Urinary bladder (tissue), 4 donors: ENCODE data around the gene ROR1. TPM values are rescaled to one million over a fixed set of nuclear protein-coding genes. Genes with fewer than 3 reads are reported as not detected.

Experiments used
- DNase-seq: peaks from one replicate; pipeline ENCODE4 v3.0.0-alpha.2; 2015; ENCODE audit errors: extremely low spot score
- H3K27ac ChIP-seq: one replicate; pipeline ENCODE4 v1.5.1; 2013; ENCODE audit warnings: low read depth, mild to moderate bottlenecking, moderate library complexity
- H3K36me3 ChIP-seq: one replicate; pipeline ENCODE4 v1.6.1; 2013; ENCODE audit warnings: mild to moderate bottlenecking, moderate library complexity; ENCODE audit not compliant: insufficient read depth
- H3K4me1 ChIP-seq: one replicate; pipeline ENCODE4 v1.6.1; 2013; ENCODE audit warnings: mild to moderate bottlenecking, moderate library complexity; ENCODE audit not compliant: insufficient read depth
- H3K4me3 ChIP-seq: one replicate; pipeline ENCODE4 v1.5.1; 2013; ENCODE audit warnings: low read depth, low read length
- WGBS: extraction: QIAGEN DNeasy Blood & Tissue Kit; methylation state at CpG from one replicate; pipeline ENCODE4 v1.1.7; 2013; 5-methylcytosine and 5-hydroxymethylcytosine counted together
- polyA plus RNA-seq: library from polyadenylated mRNA; stranded (reverse); fragments of 200-250 nt; gene quantifications from one replicate; pipeline ENCODE4 v1.2.3, GENCODE V29; 2013
- total RNA-seq: library from RNA; depleted of rRNA; stranded (reverse); fragments of >200 nt; gene quantifications from one replicate; pipeline ENCODE4 v1.2.3, GENCODE V29; 2014
- donor health status: healthy with polysubstance abuse.
- donor health status: healthy.

Gene ROR1
- total and polyA plus RNA-seq, 2 donors: 5.9 to 33.2 TPM

DNA sequence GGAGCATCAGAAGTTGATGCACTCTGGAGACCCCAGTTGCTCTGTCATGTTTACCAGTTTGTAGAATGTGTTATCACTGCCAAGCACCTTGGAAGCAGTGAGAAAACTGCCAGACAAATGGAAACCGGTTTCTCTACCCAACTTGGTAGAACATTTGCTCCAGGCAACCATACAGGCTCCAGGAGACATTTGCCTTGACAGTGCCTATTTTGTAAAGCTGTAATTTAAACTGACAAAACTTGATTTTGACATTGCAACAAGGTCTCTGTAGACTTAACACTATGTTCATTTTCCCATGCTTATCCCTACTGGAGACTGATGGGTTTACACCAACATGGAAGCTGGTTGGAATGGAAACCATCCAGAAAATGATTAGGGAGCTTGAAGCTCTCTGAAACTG, 97.6 kb downstream of the ROR1 start:
- Histone ChIP-seq H3K27ac (no peak overlapping the region), H3K36me3 (no peaks in the 10 kb centered on the region), H3K4me1 (no peaks in the 10 kb centered on the region), H3K4me3 (no peak overlapping the region)
- 95% methylated on average over 1 of the region's 1 CpG for WGBS
- DNase-seq: no peak

DNA sequence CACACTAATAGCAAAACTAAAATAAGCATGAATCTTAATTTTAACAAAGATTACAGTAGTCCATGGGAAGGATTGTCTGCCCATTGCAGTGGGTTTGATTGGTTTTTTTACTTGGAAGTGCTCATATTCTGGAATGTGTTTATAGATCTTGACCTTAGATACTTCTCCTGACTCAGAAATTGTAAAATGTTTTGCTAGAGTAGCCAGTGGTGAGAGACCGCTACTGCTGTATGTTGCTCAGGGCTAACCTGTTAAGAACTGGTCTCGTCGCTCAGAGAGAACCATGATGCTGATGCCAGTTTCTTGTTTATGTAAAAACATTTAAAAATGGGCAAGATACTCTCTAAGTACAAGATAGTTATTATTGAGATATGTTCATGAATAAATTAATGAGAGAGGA, 99.9 kb downstream of the ROR1 start:
- Histone ChIP-seq H3K4me1 (no peaks in the 10 kb centered on the region), H3K27ac (no peak overlapping the region), H3K36me3 (no peaks in the 10 kb centered on the region), H3K4me3 (no peak overlapping the region)
- no peak for DNase-seq
- 86% methylated on average over 3 of the region's 3 CpGs for WGBS

DNA sequence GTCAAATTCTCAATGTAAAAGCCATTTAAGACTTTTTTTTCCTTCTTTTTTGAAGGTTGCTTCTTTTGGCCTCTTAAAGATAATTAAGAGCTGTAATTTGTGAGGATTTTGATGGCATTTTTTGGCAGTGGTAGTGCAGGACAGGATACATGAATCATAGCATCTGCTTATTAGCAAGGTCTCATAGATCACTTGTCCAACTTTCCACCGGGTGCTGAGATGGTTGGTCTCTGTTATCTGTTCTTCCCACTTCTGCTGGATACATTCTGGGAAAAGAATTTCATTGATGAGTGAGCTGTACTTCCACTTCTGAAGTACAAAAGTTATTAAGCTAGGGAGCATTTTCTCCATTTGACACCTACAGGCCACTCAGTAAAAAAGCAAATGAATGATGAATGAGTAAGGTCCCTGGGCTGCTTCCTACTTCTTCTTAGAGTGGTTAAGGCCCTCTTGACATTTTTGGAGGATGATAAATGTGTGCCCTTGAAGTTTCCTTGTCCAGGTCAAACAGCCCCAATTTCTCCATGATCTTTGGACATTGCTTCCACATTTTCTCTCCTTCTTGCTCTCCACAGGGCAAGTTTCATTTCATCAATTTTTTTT, 100.6 kb downstream of the ROR1 start:
- Histone ChIP-seq H3K4me1 (no peaks in the 10 kb centered on the region), H3K36me3 (no peaks in the 10 kb centered on the region), H3K27ac (no peak overlapping the region), H3K4me3 (no peak overlapping the region)
- 31% methylated on average over 1 of the region's 1 CpG for WGBS
- DNase-seq: no peak

DNA sequence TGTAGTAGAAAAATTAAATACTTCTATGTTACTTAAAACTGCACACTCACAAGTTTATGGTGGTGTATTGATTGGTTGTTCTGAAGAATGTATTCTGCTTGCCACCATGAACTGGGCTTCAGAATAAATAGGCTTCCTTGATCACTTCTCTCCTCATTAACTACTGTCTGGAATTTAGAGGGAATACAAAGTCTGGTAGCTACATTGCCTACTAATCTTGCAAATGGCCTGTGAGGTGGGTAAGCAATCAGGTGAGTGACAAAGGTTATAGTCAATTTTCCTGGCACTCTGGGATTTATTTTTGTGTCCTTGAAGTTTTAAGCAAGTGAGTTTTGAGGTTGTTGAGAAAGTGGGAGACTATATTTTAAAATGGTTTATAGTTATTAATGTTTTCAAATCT, 101.8 kb downstream of the ROR1 start:
- Histone ChIP-seq H3K4me3 (no peak overlapping the region), H3K27ac (no peak overlapping the region), H3K36me3 (no peaks in the 10 kb centered on the region), H3K4me1 (no peaks in the 10 kb centered on the region)
- DNase-seq: no peak

DNA sequence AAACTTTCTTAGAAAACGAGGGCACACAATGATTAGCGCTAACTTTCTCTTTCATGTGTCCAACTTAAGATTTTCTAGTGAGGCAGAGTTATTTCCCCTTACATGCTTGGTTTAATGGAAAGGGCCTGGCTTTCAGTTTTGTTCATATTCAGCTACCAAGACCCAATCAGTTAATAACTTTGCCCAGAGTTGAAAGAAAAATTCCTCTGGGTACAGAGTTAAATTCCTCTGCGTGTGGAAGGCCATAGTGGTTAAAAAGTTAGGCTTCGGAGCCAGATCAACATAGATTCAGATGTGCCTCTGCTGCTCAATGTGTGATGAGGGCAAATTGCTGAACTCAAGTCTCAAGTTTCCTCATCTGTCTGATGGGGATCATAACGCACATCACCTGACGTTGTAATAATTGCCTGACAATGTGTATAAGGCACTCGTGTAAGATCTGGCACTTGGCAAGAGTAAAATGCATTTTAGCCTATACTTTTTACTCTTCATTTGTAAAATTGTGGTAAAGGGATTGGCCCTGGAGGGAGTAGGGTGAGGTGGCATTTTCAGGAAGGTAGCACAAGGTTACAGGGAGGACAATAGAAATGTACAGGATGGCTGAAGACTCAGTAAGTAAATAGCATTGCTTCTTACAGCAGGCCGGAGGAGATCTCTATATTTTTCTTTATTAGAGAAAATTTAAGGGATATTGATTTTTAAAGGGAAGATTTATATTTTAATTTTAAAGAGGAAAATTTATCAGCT, 103.4 kb downstream of the ROR1 start:
- 88% methylated on average over 8 of the region's 8 CpGs for WGBS
- Histone ChIP-seq H3K27ac (no peak overlapping the region), H3K4me3 (no peak overlapping the region), H3K36me3 (no peaks in the 10 kb centered on the region), H3K4me1 (no peaks in the 10 kb centered on the region)
- no peak for DNase-seq

DNA sequence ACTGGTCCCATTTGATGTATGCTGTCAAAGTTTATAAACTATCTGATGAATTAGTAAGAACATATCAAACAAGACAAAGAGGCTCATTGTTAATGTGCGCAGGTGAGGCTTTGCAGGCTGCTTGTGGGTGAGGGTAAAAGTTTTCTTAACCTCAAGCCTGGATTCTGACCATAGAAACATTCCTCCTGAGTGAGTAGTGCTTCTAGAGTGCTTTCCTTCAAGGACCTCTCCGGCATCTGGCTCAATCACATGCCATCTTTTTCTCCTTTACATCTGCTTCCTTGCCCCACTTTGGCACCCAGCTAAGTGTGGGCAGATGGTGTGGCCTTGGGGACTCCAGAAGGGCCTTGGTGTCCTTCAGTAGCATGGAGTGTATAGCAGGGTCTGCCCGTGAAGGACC, 104.0 kb downstream of the ROR1 start:
- H3K36me3 ChIP-seq: no peaks in the 10 kb centered on the region
- 96% methylated on average over 3 of the region's 3 CpGs for WGBS
- H3K27ac ChIP-seq: no peak overlapping the region
- no peaks in the 10 kb centered on the region for H3K4me1 ChIP-seq
- H3K4me3 ChIP-seq: no peak overlapping the region
- DNase-seq: no peak

DNA sequence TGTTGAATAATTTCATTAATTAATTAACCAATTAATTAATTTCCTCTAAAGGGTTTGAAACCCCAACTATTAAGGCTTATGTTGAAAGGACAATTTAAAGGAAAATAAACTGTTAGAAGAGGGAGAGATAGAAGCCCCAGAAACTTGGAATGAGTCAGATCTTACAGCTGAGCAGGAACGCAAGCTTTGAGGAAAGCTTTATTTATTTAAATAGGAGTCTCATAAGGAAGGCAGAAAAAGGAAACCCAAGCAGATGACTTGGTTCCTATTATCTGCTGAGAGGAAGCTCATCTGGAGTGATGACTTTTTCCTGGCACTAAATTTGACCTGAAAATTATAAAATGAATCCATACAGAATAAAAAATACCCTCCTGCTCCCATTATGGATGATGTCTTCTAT, 105.1 kb downstream of the ROR1 start:
- no peaks in the 10 kb centered on the region for H3K4me1 ChIP-seq
- 35% methylated on average over 1 of the region's 1 CpG for WGBS
- H3K36me3 ChIP-seq: no peaks in the 10 kb centered on the region
- no peak overlapping the region for H3K27ac ChIP-seq
- no peak overlapping the region for H3K4me3 ChIP-seq
- DNase-seq: no peak

DNA sequence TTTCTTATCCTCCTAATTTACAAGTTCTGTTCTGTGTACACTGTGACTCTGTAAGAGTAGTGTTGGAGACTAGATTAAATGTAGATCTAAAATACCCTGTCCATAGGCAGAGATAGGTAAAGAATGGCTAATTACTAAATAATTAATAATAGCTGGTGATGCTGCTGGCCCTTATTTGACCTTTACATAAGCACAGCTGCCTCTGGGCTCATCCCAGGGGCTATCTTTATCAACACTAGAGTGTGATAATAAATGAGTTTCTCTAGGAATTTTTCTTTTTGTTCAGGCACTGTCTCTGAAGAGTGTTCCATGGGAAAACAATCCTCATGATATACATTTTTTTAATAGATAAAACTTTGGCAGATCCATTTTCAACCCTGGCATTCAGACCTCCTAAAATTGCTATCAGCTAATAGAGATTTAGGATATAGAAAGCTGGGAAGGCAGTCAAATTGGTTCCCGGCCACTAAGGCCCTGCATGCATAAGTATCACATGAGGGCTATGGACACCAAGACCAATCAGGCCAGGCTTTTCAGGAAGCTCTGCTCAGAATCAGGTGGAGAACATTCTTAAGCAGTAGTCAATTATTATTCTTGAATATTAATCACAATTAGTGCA, 107.2 kb downstream of the ROR1 start:
- no peak for DNase-seq
- Histone ChIP-seq H3K4me3 (no peak overlapping the region), H3K4me1 (no peaks in the 10 kb centered on the region), H3K27ac (no peak overlapping the region), H3K36me3 (no peaks in the 10 kb centered on the region)
- WGBS: 90% methylated on average over 1 of the region's 1 CpG

DNA sequence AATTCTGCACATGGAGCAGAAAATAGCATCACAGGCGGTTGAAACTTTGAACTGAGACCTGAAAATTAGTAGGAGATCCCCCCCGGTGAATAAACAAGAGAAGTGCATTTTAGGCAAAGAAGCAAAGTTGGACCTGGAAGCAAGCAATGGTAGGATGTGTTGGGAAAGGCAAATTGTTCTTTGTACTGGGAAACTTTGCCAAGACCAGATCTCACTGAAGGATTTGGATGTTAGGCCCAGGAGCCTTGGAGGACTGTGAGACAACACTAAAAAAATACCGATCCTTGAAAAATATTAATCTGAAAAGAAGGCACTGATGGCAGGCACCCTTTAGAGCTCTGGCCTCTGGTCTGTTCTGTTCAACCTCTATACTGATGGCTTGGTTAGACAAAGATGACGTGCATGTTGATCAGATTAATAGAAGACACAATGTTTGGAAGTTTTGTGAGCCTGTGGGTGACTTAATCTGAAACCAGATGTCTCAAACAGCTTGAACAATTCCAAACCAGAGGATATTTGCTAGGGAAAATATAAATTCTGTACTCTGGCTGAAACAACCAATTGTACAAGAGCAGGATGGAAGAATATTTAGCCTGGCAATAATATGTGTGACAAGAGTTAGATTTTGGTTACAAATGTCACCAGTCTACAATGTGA, 108.4 kb downstream of the ROR1 start:
- 81% methylated on average over 4 of the region's 4 CpGs for WGBS
- Histone ChIP-seq H3K4me3 (no peak overlapping the region), H3K36me3 (no peaks in the 10 kb centered on the region), H3K4me1 (no peaks in the 10 kb centered on the region), H3K27ac (no peak overlapping the region)
- no peak for DNase-seq

DNA sequence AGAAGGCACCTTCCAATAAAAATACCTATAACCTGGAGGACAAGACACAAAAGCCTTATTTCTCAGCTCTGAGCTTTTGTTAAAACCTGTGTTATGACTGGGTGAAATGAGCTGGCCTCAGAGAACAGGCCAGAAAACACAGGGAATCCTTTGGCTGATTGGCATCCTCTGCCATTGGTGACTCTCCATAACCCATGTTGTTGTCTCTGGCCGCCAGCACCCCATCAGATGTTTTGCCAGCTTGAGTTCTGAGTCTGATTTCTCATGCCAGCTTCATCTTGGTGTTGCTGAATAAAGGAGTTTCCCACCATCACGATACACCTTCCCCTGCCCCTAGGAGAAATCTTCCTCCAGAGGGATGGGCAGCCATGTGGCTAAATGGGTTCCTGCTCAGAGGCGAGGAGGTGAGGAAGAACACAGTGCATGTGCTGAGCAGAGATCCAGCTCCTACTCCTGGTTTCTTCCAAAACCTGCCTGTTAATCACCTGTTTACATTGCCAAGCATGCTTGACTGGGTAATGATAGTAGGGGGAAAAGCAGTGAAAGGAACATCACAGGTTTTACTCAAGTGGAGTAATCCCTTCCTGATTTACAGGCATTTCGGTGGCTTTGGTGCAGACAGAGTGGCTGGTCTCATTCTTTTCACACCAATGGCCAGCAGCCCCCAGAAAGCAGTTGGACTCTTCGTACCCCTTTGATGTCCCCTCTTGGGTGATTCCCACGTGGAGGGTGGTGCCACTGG, 109.8 kb downstream of the ROR1 start:
- no peak for DNase-seq

DNA sequence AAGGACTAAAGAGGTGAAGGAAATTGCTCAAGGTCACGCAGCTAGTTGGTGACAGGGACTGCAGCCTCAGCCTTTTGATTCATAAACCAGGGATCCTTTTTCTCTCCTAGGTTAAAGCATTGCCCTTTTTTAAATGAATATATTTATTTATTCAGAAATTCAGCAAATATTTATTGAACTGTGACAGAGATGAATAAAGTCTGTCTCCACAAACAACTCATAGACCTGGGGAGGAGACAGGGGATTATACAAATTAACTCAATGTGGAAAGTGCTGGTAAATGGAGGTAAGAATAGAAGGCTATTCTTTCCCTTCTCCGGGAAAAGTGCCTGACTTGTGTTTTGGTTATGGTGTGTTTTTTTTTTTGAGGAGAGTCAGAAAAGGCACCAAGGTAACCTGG, 110.7 kb downstream of the ROR1 start:
- Histone ChIP-seq H3K36me3 (no peaks in the 10 kb centered on the region), H3K27ac (no peak overlapping the region), H3K4me1 (no peaks in the 10 kb centered on the region), H3K4me3 (no peak overlapping the region)
- 87% methylated on average over 2 of the region's 2 CpGs for WGBS
- DNase-seq: no peak

More for the DNA sequence above, 109.8 kb downstream of the ROR1 start:
- no peak overlapping the region for H3K27ac ChIP-seq
- H3K4me1 ChIP-seq: no peaks in the 10 kb centered on the region
- 84% methylated on average over 6 of the region's 6 CpGs for WGBS
- H3K36me3 ChIP-seq: no peaks in the 10 kb centered on the region
- H3K4me3 ChIP-seq: no peak overlapping the region

DNA sequence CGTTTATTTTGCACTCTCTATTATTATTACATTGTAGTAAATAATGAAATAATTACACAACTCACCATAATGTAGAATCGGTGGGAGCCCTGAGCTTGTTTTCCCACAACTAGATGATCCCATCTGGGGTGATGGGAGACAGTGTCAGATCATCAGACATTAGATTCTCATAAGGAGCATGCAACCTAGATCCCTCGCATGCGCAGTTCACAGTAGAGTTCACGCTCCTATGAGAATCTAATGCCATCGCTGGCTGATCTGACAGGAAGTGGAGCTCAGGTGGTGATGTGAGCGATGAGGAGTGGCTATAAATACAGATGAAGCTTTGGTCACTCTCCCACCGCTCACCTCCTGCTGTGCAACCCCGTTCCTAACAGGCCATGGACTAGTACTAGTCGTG, 112.1 kb downstream of the ROR1 start:
- DNase-seq: no peak
- Histone ChIP-seq H3K27ac (no peak overlapping the region), H3K4me1 (no peaks in the 10 kb centered on the region)

DNA sequence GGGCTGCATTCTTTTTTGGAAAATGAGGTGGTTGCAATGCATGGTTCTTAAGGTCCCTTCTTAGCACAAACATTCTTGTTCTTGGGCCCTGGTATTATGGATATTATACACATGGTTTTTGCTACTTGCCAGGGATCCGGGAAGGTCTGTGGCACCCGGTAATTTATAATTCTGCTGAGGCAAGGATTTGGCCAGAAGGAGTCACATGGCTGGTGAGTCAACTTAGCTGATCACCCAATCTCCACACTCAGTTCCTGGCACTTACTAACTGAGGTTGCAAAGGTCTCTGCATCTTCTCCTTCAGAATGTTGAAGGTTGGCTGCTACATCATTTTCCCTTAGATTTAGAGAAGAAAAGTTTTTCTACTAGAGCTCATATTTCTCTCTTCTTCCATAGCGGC, 112.5 kb downstream of the ROR1 start:
- 78% methylated on average over 3 of the region's 3 CpGs for WGBS
- H3K4me3 ChIP-seq: no peak overlapping the region
- no peak overlapping the region for H3K27ac ChIP-seq
- H3K4me1 ChIP-seq: no peaks in the 10 kb centered on the region
- no peak for DNase-seq
- H3K36me3 ChIP-seq: no peaks in the 10 kb centered on the region

More for the DNA sequence above, 112.1 kb downstream of the ROR1 start:
- Histone ChIP-seq H3K4me3 (no peak overlapping the region), H3K36me3 (no peaks in the 10 kb centered on the region)
- WGBS: 96% methylated on average over 10 of the region's 10 CpGs
